ENCODE data around the gene FAM186B. TPM values are rescaled to one million over a fixed set of nuclear protein-coding genes. Genes with fewer than 3 reads are reported as not detected.
"Not testable (repeated sequence)": the region's sequence is repeated elsewhere in the genome, so short reads cannot be mapped to it uniquely, and the experiment has no call there.

Gene FAM186B
- total and polyA plus RNA-seq, 2 experiments from 2014 or later: 0.17 to 0.69 TPM

GRCh38 chr12:49616533-49617219 lies 11.2 kb upstream of the FAM186B start:
- Histone ChIP-seq H4K20me1 (ENCODE audit: insufficient read depth, poor library complexity, severe bottlenecking) (no peaks in the 10 kb centered on the region), H3K9me3 (ENCODE audit: low read depth) (no peaks in the 10 kb centered on the region), H3K27ac (no peak overlapping the region), H3K4me1 (ENCODE audit: insufficient read depth) (peaks cover 3% of the 10 kb centered on the region), H3K79me2 (no peaks in the 10 kb centered on the region), H2AFZ (no peak overlapping the region), H3K36me3 (replicated peaks; ENCODE audit: insufficient read depth, low read depth) (no peaks in the 10 kb centered on the region), H3K9me2 (replicated peaks; ENCODE audit: insufficient read depth) (no peaks in the 10 kb centered on the region), H3K4me2 (no peak overlapping the region), H3K4me3 (no peak overlapping the region), H3K27me3 (no peaks in the 10 kb centered on the region)
- TF ChIP-seq EZH2 (IDR thresholded peaks at IDR 0.05; ENCODE audit: borderline replicate concordance): no peak
- no peak for TF ChIP-seq CTCF (IDR thresholded peaks at IDR 0.05; ENCODE audit: poor library complexity)
- TF ChIP-seq EZH2phosphoT487 (IDR thresholded peaks at IDR 0.05; ENCODE audit: low read depth, severe bottlenecking, unreplicated experiment): no peak
- WGBS (ENCODE audit: low lambda C conversion rate, missing lambda C conversion rate): 53% methylated on average over 5 of the region's 5 CpGs
- no peak for DNase-seq (ENCODE audit: low spot score)

GRCh38 chr12:49615725-49616124 lies 10.3 kb upstream of the FAM186B start:
- DNase-seq (ENCODE audit: low spot score): no peak
- Histone ChIP-seq H3K9me2 (replicated peaks; ENCODE audit: insufficient read depth) (no peaks in the 10 kb centered on the region), H3K9me3 (ENCODE audit: low read depth) (no peaks in the 10 kb centered on the region), H3K27me3 (no peaks in the 10 kb centered on the region), H3K79me2 (no peaks in the 10 kb centered on the region), H3K4me3 (no peak overlapping the region), H3K27ac (no peak overlapping the region), H3K4me2 (no peak overlapping the region), H4K20me1 (ENCODE audit: insufficient read depth, poor library complexity, severe bottlenecking) (no peaks in the 10 kb centered on the region), H2AFZ (no peak overlapping the region), H3K4me1 (ENCODE audit: insufficient read depth) (no peaks in the 10 kb centered on the region), H3K36me3 (replicated peaks; ENCODE audit: insufficient read depth, low read depth) (no peaks in the 10 kb centered on the region)
- 97% methylated on average over 4 of the region's 7 CpGs for WGBS (ENCODE audit: low lambda C conversion rate, missing lambda C conversion rate)
- TF ChIP-seq CTCF (IDR thresholded peaks at IDR 0.05; ENCODE audit: poor library complexity) (no peak), EZH2 (IDR thresholded peaks at IDR 0.05; ENCODE audit: borderline replicate concordance) (no peak), EZH2phosphoT487 (IDR thresholded peaks at IDR 0.05; ENCODE audit: low read depth, severe bottlenecking, unreplicated experiment) (no peak)

- H3K36me3 ChIP-seq (replicated peaks; ENCODE audit: insufficient read depth, low read depth): no peaks in the 10 kb centered on the region
- no peak overlapping the region for H2AFZ ChIP-seq
- H3K4me2 ChIP-seq: no peak overlapping the region
- no peaks in the 10 kb centered on the region for H3K27me3 ChIP-seq
- no peak for DNase-seq (ENCODE audit: low spot score)
- no peaks in the 10 kb centered on the region for H3K4me1 ChIP-seq (ENCODE audit: insufficient read depth)
- H3K9me3 ChIP-seq (ENCODE audit: low read depth): no peaks in the 10 kb centered on the region
- no peaks in the 10 kb centered on the region for H3K9me2 ChIP-seq (replicated peaks; ENCODE audit: insufficient read depth)
- H3K4me3 ChIP-seq: no peak overlapping the region
- H4K20me1 ChIP-seq (ENCODE audit: insufficient read depth, poor library complexity, severe bottlenecking): no peaks in the 10 kb centered on the region
- no peaks in the 10 kb centered on the region for H3K79me2 ChIP-seq
- no peak for TF ChIP-seq EZH2 (IDR thresholded peaks at IDR 0.05; ENCODE audit: borderline replicate concordance)
- TF ChIP-seq CTCF (IDR thresholded peaks at IDR 0.05; ENCODE audit: poor library complexity): no peak
- no peak for TF ChIP-seq EZH2phosphoT487 (IDR thresholded peaks at IDR 0.05; ENCODE audit: low read depth, severe bottlenecking, unreplicated experiment)
- no peak overlapping the region for H3K27ac ChIP-seq
Observed at GRCh38 chr12:49612210-49612609, 6.8 kb upstream of the FAM186B start.

GRCh38 chr12:49610785-49611184 lies 5.3 kb upstream of the FAM186B start:
- not testable (repeated sequence) for H3K79me2 ChIP-seq; H3K36me3 ChIP-seq (replicated peaks; ENCODE audit: insufficient read depth, low read depth); DNase-seq (ENCODE audit: low spot score); H3K4me1 ChIP-seq (ENCODE audit: insufficient read depth); H3K9me2 ChIP-seq (replicated peaks; ENCODE audit: insufficient read depth); H4K20me1 ChIP-seq (ENCODE audit: insufficient read depth, poor library complexity, severe bottlenecking); H3K4me3 ChIP-seq; H3K4me2 ChIP-seq; H3K27ac ChIP-seq; H2AFZ ChIP-seq; H3K9me3 ChIP-seq (ENCODE audit: low read depth); H3K27me3 ChIP-seq
- 100% methylated on average over 4 of the region's 4 CpGs for WGBS (ENCODE audit: low lambda C conversion rate, missing lambda C conversion rate)

Measured in hepatocyte (in vitro differentiated cells).